ENCODE measurements around the gene CLDN5. TPM values are rescaled to one million over a fixed set of nuclear protein-coding genes. Genes with fewer than 3 reads are reported as not detected.

Gene CLDN5
- total RNA-seq, 4 donors from 2014 or later: 22.1 to 112 (median 56.8) TPM

GRCh38 chr22:19517919-19518611 lies 6.1 kb downstream of the CLDN5 start:
- H3K9me3 ChIP-seq: no peaks in the 10 kb centered on the region
- peaks cover 2% of the 10 kb centered on the region for H3K4me1 ChIP-seq
- no peak for TF ChIP-seq EP300 (IDR thresholded peaks at IDR 0.05)
- TF ChIP-seq POLR2AphosphoS5 (IDR thresholded peaks at IDR 0.05): no peak
- no peak for TF ChIP-seq POLR2A (IDR thresholded peaks at IDR 0.05)
- no peak for TF ChIP-seq CTCF (IDR thresholded peaks at IDR 0.05)
- WGBS: 82% methylated on average over 6 of the region's 12 CpGs
- H3K4me3 ChIP-seq: no peak overlapping the region
- peaks cover 8% of the 10 kb centered on the region for H3K27me3 ChIP-seq
- no peak overlapping the region for H3K27ac ChIP-seq
- H3K36me3 ChIP-seq: no peaks in the 10 kb centered on the region
- no peak for DNase-seq (ENCODE audit: low spot score in 2 of 2)

- no peak for TF ChIP-seq CTCF (IDR thresholded peaks at IDR 0.05)
- no peak for TF ChIP-seq POLR2A (IDR thresholded peaks at IDR 0.05)
- TF ChIP-seq POLR2AphosphoS5 (IDR thresholded peaks at IDR 0.05): no peak
- H3K27me3 ChIP-seq: no peaks in the 10 kb centered on the region
- H3K27ac ChIP-seq: no peak overlapping the region
- no peaks in the 10 kb centered on the region for H3K4me1 ChIP-seq
- 94% methylated on average over 5 of the region's 10 CpGs for WGBS
- no peak for DNase-seq (ENCODE audit: low spot score in 2 of 2)
- no peak overlapping the region for H3K4me3 ChIP-seq
- no peaks in the 10 kb centered on the region for H3K9me3 ChIP-seq
- no peaks in the 10 kb centered on the region for H3K36me3 ChIP-seq
Measured at GRCh38 chr22:19517171-19517500, 7.1 kb downstream of the CLDN5 start.

- no peaks in the 10 kb centered on the region for H3K36me3 ChIP-seq
- H3K4me3 ChIP-seq: no peak overlapping the region
- no peak overlapping the region for H3K27ac ChIP-seq
- H3K27me3 ChIP-seq: no peaks in the 10 kb centered on the region
- H3K9me3 ChIP-seq: no peaks in the 10 kb centered on the region
- 78% methylated on average over 1 of the region's 19 CpGs for WGBS
- no peak for TF ChIP-seq POLR2AphosphoS5 (IDR thresholded peaks at IDR 0.05)
- TF ChIP-seq CTCF (IDR thresholded peaks at IDR 0.05): no peak
- TF ChIP-seq EP300 (IDR thresholded peaks at IDR 0.05): no peak
- no peak for TF ChIP-seq POLR2A (IDR thresholded peaks at IDR 0.05)
- no peak for DNase-seq (ENCODE audit: low spot score in 2 of 2)
- H3K4me1 ChIP-seq: no peaks in the 10 kb centered on the region
Measured at GRCh38 chr22:19516378-19517170, 7.6 kb downstream of the CLDN5 start.

- no peaks in the 10 kb centered on the region for H3K4me1 ChIP-seq
- 96% methylated on average over 12 of the region's 12 CpGs for WGBS
Measured at GRCh38 chr22:19515654-19516377, 8.4 kb downstream of the CLDN5 start.

More at GRCh38 chr22:19515654-19516377, 8.4 kb downstream of the CLDN5 start:
- Histone ChIP-seq H3K36me3 (no peaks in the 10 kb centered on the region), H3K9me3 (no peaks in the 10 kb centered on the region), H3K27me3 (no peaks in the 10 kb centered on the region), H3K27ac (no peak overlapping the region), H3K4me3 (no peak overlapping the region)
- DNase-seq (ENCODE audit: low spot score in 2 of 2): no peak
- TF ChIP-seq POLR2A (IDR thresholded peaks at IDR 0.05) (no peak), EP300 (IDR thresholded peaks at IDR 0.05) (no peak), CTCF (IDR thresholded peaks at IDR 0.05) (no peak), POLR2AphosphoS5 (IDR thresholded peaks at IDR 0.05) (no peak)

Data from suprapubic skin (tissue), 4 donors.